ENCODE data around the gene PRR30. TPM values are rescaled to one million over a fixed set of nuclear protein-coding genes. Genes with fewer than 3 reads are reported as not detected.
"Not testable (repeated sequence)": the region's sequence is repeated elsewhere in the genome, so short reads cannot be mapped to it uniquely, and the experiment has no call there.

The PRR30 gene
- total RNA-seq, 4 donors from 2014 or later: not detected

GRCh38 chr2:27126252-27126710, 12.9 kb downstream of the PRR30 start:
- Histone ChIP-seq H3K27ac (no peak overlapping the region), H3K4me3 (no peak overlapping the region), H3K4me1 (peaks cover 0 to 13% (median 0%) of the 10 kb centered on the region in 3 donors), H3K27me3 (no peaks in the 10 kb centered on the region), H3K36me3 (peaks cover 0 to 22% of the 10 kb centered on the region in 2 donors), H3K9me3 (no peaks in the 10 kb centered on the region)
- no peak for ATAC-seq
- TF ChIP-seq EP300 (IDR thresholded peaks at IDR 0.05) (no peak), CTCF (IDR thresholded peaks at IDR 0.05) (no peak), POLR2AphosphoS5 (IDR thresholded peaks at IDR 0.05) (no peak), POLR2A (IDR thresholded peaks at IDR 0.05) (no peak)
- WGBS, 2 donors (ENCODE audit: low coverage in 1 of 2): 40 to 53% methylated on average over 3 to 5 of the region's 5 CpGs

- H3K36me3 ChIP-seq: peaks cover 0 to 10% of the 10 kb centered on the region in 2 donors
- no peak overlapping the region for H3K4me3 ChIP-seq
- 75 to 100% methylated on average over 1 to 3 of the region's 3 CpGs for WGBS, 2 donors (ENCODE audit: low coverage in 1 of 2)
- TF ChIP-seq EP300 (IDR thresholded peaks at IDR 0.05): no peak
- no peak for TF ChIP-seq POLR2A (IDR thresholded peaks at IDR 0.05)
- no peaks in the 10 kb centered on the region for H3K9me3 ChIP-seq
- H3K27me3 ChIP-seq: no peaks in the 10 kb centered on the region
- ATAC-seq: no peak
- H3K27ac ChIP-seq: no peak overlapping the region
- peaks cover 0 to 13% (median 0%) of the 10 kb centered on the region in 3 donors for H3K4me1 ChIP-seq
These were observed 14.1 kb downstream of the PRR30 start for GRCh38 chr2:27125104-27125503.

- peaks cover 0 to 21% (median 2%) of the 10 kb centered on the region in 3 donors for H3K4me1 ChIP-seq
- TF ChIP-seq POLR2A (IDR thresholded peaks at IDR 0.05): peak in 1 of 2 donors; percentile 30
- TF ChIP-seq POLR2AphosphoS5 (IDR thresholded peaks at IDR 0.05): no peak
- no peak for TF ChIP-seq EP300 (IDR thresholded peaks at IDR 0.05)
- TF ChIP-seq CTCF (IDR thresholded peaks at IDR 0.05): peak in 1 of 4 experiments; percentile 27
- no peaks in the 10 kb centered on the region for H3K9me3 ChIP-seq
- peak; percentile 81 for ATAC-seq
- H3K27me3 ChIP-seq: peaks cover 13% of the 10 kb centered on the region
- 6 to 7% methylated on average over 16 to 19 of the region's 47 CpGs for WGBS, 2 donors (ENCODE audit: low coverage in 1 of 2)
- H3K36me3 ChIP-seq: no peaks in the 10 kb centered on the region
- H3K4me3 ChIP-seq: peak within 1 kb of the TSS; percentile 44 to 69
- peak within 1 kb of the TSS in 3 of 4 donors; percentile 27 to 62 (median 55) for H3K27ac ChIP-seq
These were observed 15.7 kb downstream of the PRR30 start, which contains the start of gene ABHD1 for GRCh38 chr2:27123302-27124150. ABHD1 (plus strand) TSS chr2:27123815; CDS start chr2:27123949, 134 bp downstream.

GRCh38 chr2:27122791-27123190, 16.4 kb downstream of the PRR30 start:
- H3K36me3 ChIP-seq: no peaks in the 10 kb centered on the region
- H3K27ac ChIP-seq: no peak overlapping the region
- no peak for ATAC-seq
- no peak for TF ChIP-seq POLR2A (IDR thresholded peaks at IDR 0.05)
- no peak for TF ChIP-seq POLR2AphosphoS5 (IDR thresholded peaks at IDR 0.05)
- no peak for TF ChIP-seq CTCF (IDR thresholded peaks at IDR 0.05)
- no peak for TF ChIP-seq EP300 (IDR thresholded peaks at IDR 0.05)
- peak overlapping the region in 1 of 2 donors; percentile 69 for H3K4me3 ChIP-seq
- peaks cover 0 to 28% (median 5%) of the 10 kb centered on the region in 3 donors for H3K4me1 ChIP-seq
- WGBS, 2 donors (ENCODE audit: low coverage in 1 of 2): 82 to 91% methylated on average over 4 of the region's 7 CpGs
- peaks cover 20% of the 10 kb centered on the region for H3K27me3 ChIP-seq
- no peaks in the 10 kb centered on the region for H3K9me3 ChIP-seq

- 88 to 100% methylated on average over 1 to 2 of the region's 2 CpGs for WGBS, 2 donors (ENCODE audit: low coverage in 1 of 2)
- no peak for ATAC-seq
- peaks cover 29% of the 10 kb centered on the region for H3K27me3 ChIP-seq
These were observed 17.3 kb downstream of the PRR30 start for GRCh38 chr2:27121906-27122305.

GRCh38 chr2:27119330-27119670, 19.9 kb downstream of the PRR30 start:
- Histone ChIP-seq H3K27me3 (peaks cover 40% of the 10 kb centered on the region), H3K4me1 (peaks cover 0 to 28% (median 5%) of the 10 kb centered on the region in 3 donors), H3K4me3 (peak overlapping the region in 1 of 2 donors; percentile 50)
- 73% methylated on average over 7 of the region's 8 CpGs; no CpG with 5 or more reads in 1 of the 2 donors for WGBS, 2 donors (ENCODE audit: low coverage in 1 of 2)
- H3K9me3 ChIP-seq, H3K27ac ChIP-seq, ATAC-seq, H3K36me3 ChIP-seq: not testable (repeated sequence)

More at GRCh38 chr2:27121906-27122305, 17.3 kb downstream of the PRR30 start:
- no peak overlapping the region for H3K27ac ChIP-seq
- H3K4me3 ChIP-seq: no peak overlapping the region
- H3K9me3 ChIP-seq: no peaks in the 10 kb centered on the region
- H3K36me3 ChIP-seq: no peaks in the 10 kb centered on the region
- H3K4me1 ChIP-seq: peaks cover 0 to 28% (median 5%) of the 10 kb centered on the region in 3 donors
- TF ChIP-seq EP300 (IDR thresholded peaks at IDR 0.05) (no peak), POLR2A (IDR thresholded peaks at IDR 0.05) (no peak), CTCF (IDR thresholded peaks at IDR 0.05) (no peak), POLR2AphosphoS5 (IDR thresholded peaks at IDR 0.05) (no peak)

All from gastroesophageal sphincter (tissue), 4 donors.